Neuronal stem cell (in vitro differentiated cells): ENCODE data around the gene NTNG1.

Source experiments
- DNase-seq: peaks from one replicate; pipeline ENCODE4 v3.0.0-alpha.2; 2013; ENCODE audit warnings: low spot score
- H2AFZ ChIP-seq: one replicate; pipeline ENCODE4 v1.6.1; 2013; ENCODE audit warnings: mild to moderate bottlenecking, low read length, inconsistent platforms
- H2AK5ac ChIP-seq: 2 replicates; pipeline ENCODE4 v1.6.1; 2013; ENCODE audit warnings: low read depth, mild to moderate bottlenecking, inconsistent platforms, low read length, moderate library complexity, mixed read lengths
- H2BK120ac ChIP-seq: 2 replicates; pipeline ENCODE4 v1.6.1; 2013; ENCODE audit warnings: low read depth, mild to moderate bottlenecking, inconsistent platforms, low read length, moderate library complexity, mixed read lengths
- H2BK12ac ChIP-seq: one replicate; pipeline ENCODE4 v1.6.1; 2013; ENCODE audit warnings: low read length, inconsistent platforms
- H2BK15ac ChIP-seq: 2 replicates; pipeline ENCODE4 v1.6.1; 2013; ENCODE audit warnings: mild to moderate bottlenecking, low read length, inconsistent platforms, mixed read lengths
- H2BK5ac ChIP-seq: one replicate; pipeline ENCODE4 v1.6.1; 2013; ENCODE audit warnings: inconsistent platforms, mild to moderate bottlenecking, low read length, moderate library complexity
- H3K14ac ChIP-seq: one replicate; pipeline ENCODE4 v1.6.1; 2013; ENCODE audit warnings: low read length, inconsistent platforms
- H3K18ac ChIP-seq: 2 replicates; pipeline ENCODE4 v1.6.1; 2013; ENCODE audit warnings: low read length, inconsistent platforms
- H3K23ac ChIP-seq: 2 replicates; pipeline ENCODE4 v1.6.1; 2013; ENCODE audit warnings: low read depth, mild to moderate bottlenecking, mixed read lengths, low read length, inconsistent platforms; ENCODE audit not compliant: poor library complexity
- H3K27ac ChIP-seq: replicated peaks from 3 replicates; pipeline ENCODE4 v1.5.1; 2013; ENCODE audit warnings: low read length, inconsistent platforms
- H3K27me3 ChIP-seq, 3 experiments: 2 replicates each; pipeline ENCODE4 v1.6.1; 2013; ENCODE audit warnings: low read length in 3 of 3, mild to moderate bottlenecking in 2 of 3, inconsistent platforms in 1 of 3, low read depth in 1 of 3, mixed read lengths in 1 of 3, moderate library complexity in 1 of 3; ENCODE audit not compliant: control insufficient read depth in 3 of 3, insufficient read depth in 3 of 3
- H3K36me3 ChIP-seq, 2 donors: replicated peaks in 1 of 2; 2 replicates each; pipeline ENCODE4 v1.6.1; 2013; ENCODE audit warnings: low read length in 2 of 2; ENCODE audit not compliant: control insufficient read depth in 2 of 2, insufficient read depth in 2 of 2
- H3K4ac ChIP-seq: 2 replicates; pipeline ENCODE4 v1.6.1; 2013; ENCODE audit warnings: inconsistent platforms, mild to moderate bottlenecking, low read length, moderate library complexity
- H3K4me1 ChIP-seq, 2 donors: 1 replicate in 1 of 2; 2 replicates in 1 of 2; pipeline ENCODE4 v1.6.1; 2013; ENCODE audit warnings: low read length in 2 of 2, low read depth in 1 of 2; ENCODE audit not compliant: control insufficient read depth in 2 of 2, insufficient read depth in 1 of 2
- H3K4me2 ChIP-seq: one replicate; pipeline ENCODE4 v1.6.1; 2013; ENCODE audit warnings: mild to moderate bottlenecking, low read length, inconsistent platforms; ENCODE audit not compliant: insufficient read depth, poor library complexity, severe bottlenecking
- H3K4me3 ChIP-seq, 2 donors: 2 replicates each; pipeline ENCODE4 v1.5.1; 2013; ENCODE audit warnings: low read length in 2 of 2, mild to moderate bottlenecking in 2 of 2, inconsistent platforms in 1 of 2, moderate library complexity in 1 of 2
- H3K79me1 ChIP-seq: one replicate; pipeline ENCODE4 v1.6.1; 2013; ENCODE audit warnings: low read depth, mild to moderate bottlenecking, inconsistent platforms, low read length, moderate library complexity
- H3K9ac ChIP-seq: one replicate; pipeline ENCODE4 v1.6.1; 2013; ENCODE audit warnings: mild to moderate bottlenecking, low read depth, low read length, inconsistent platforms; ENCODE audit not compliant: poor library complexity
- H3K9me3 ChIP-seq, 2 donors: replicated peaks in 1 of 2; 2 replicates each; pipeline versions ENCODE3 to v1.6.1; 2013; ENCODE audit warnings: low read length in 2 of 2, mild to moderate bottlenecking in 2 of 2, inconsistent platforms in 1 of 2, low read depth in 1 of 2, mixed read lengths in 1 of 2, moderate library complexity in 1 of 2; ENCODE audit not compliant: control insufficient read depth in 2 of 2, insufficient read depth in 1 of 2
- H4K8ac ChIP-seq: one replicate; pipeline ENCODE4 v1.6.1; 2013; ENCODE audit warnings: low read depth, mild to moderate bottlenecking, inconsistent platforms, low read length, moderate library complexity
- H4K91ac ChIP-seq: one replicate; pipeline ENCODE4 v1.6.1; 2013; ENCODE audit warnings: low read length, low read depth, mild to moderate bottlenecking, inconsistent platforms; ENCODE audit not compliant: poor library complexity
- WGBS, 2 donors: extraction: QIAGEN DNeasy Blood & Tissue Kit; methylation state at CpG; one replicate each; pipeline ENCODE4 v1.1.7; 2013; ENCODE audit warnings: missing lambda C conversion rate in 2 of 2, mixed read lengths in 1 of 2; ENCODE audit not compliant: insufficient read length in 2 of 2, insufficient replicate concordance in 1 of 2; ENCODE audit errors: extremely low coverage in 2 of 2; 5-methylcytosine and 5-hydroxymethylcytosine counted together

The NTNG1 gene

DNA sequence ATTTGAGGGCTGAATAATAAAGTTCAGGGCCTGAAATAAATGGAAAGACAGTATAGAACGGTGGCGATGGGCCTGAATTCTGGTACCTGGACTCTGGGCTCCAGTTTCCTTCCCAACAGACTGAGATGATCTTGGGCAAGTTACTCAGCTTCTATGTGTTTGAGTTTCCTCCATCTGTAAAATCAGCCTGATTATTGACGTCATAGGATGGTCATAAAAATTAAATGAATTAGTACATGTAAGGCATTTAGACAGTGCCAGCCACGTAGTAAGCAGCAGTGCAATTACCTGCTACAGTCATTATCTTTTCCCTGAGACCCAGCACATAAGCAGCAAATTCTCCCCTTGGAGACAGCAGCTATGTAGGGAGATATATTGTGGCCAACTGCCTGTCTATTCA lies 260.9 kb downstream of the NTNG1 start:
- Histone ChIP-seq H2AK5ac (no peak overlapping the region), H3K27ac (no peak overlapping the region), H2AFZ (no peak overlapping the region), H3K27me3 (no peaks in the 10 kb centered on the region), H3K23ac (no peak overlapping the region), H4K91ac (no peak overlapping the region), H3K18ac (no peak overlapping the region), H3K36me3 (no peaks in the 10 kb centered on the region), H3K4ac (no peak overlapping the region), H2BK5ac (no peak overlapping the region), H2BK12ac (no peak overlapping the region), H2BK120ac (no peak overlapping the region), H3K4me3 (no peak overlapping the region), H3K4me2 (no peak overlapping the region), H3K14ac (no peak overlapping the region), H2BK15ac (no peak overlapping the region), H3K4me1 (peaks cover 0 to 2% of the 10 kb centered on the region in 2 donors), H4K8ac (no peak overlapping the region), H3K9ac (no peak overlapping the region), H3K79me1 (no peaks in the 10 kb centered on the region), H3K9me3 (no peaks in the 10 kb centered on the region)
- no CpG with 5 or more reads among the region's 4 CpGs for WGBS, 2 donors
- DNase-seq, result no peak

DNA sequence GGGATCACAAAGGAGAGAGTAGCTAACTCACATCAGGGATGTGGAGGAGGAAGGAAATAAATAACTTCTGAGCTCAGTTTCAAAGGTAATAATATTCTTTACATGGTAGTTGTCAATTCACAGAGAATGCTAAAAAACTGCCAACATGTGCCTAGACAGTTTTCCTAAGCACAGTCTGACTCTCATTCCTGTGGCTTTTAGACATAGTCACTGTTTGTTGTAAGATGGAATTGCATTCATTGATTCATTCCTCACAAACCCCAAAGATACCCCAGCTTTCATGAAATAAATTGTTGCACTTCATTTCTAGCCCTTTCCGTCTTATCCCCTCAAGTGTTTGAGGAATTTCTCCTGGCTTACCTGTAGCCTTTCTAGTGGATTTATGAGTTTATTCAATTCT lies 263.9 kb downstream of the NTNG1 start:
- H3K27me3 ChIP-seq, result no peaks in the 10 kb centered on the region
- no peak overlapping the region for H3K9ac ChIP-seq
- H2BK5ac ChIP-seq, result no peak overlapping the region
- no peak overlapping the region for H3K23ac ChIP-seq
- no peak overlapping the region for H2AK5ac ChIP-seq
- H4K8ac ChIP-seq, result no peak overlapping the region
- H3K18ac ChIP-seq, result no peak overlapping the region
- H2BK15ac ChIP-seq, result no peak overlapping the region
- H3K4me2 ChIP-seq, result no peak overlapping the region
- H3K14ac ChIP-seq, result no peak overlapping the region
- no peak for DNase-seq
- no peak overlapping the region for H4K91ac ChIP-seq
- no peak overlapping the region for H3K4me3 ChIP-seq
- H3K9me3 ChIP-seq, result no peaks in the 10 kb centered on the region
- H3K36me3 ChIP-seq, result no peaks in the 10 kb centered on the region
- H3K27ac ChIP-seq, result no peak overlapping the region
- H2BK12ac ChIP-seq, result no peak overlapping the region
- no CpG with 5 or more reads among the region's 1 CpG for WGBS, 2 donors
- H3K4ac ChIP-seq, result no peak overlapping the region
- no peaks in the 10 kb centered on the region for H3K79me1 ChIP-seq
- H3K4me1 ChIP-seq, result peaks cover 0 to 2% of the 10 kb centered on the region in 2 donors
- H2BK120ac ChIP-seq, result no peak overlapping the region
- H2AFZ ChIP-seq, result no peak overlapping the region

DNA sequence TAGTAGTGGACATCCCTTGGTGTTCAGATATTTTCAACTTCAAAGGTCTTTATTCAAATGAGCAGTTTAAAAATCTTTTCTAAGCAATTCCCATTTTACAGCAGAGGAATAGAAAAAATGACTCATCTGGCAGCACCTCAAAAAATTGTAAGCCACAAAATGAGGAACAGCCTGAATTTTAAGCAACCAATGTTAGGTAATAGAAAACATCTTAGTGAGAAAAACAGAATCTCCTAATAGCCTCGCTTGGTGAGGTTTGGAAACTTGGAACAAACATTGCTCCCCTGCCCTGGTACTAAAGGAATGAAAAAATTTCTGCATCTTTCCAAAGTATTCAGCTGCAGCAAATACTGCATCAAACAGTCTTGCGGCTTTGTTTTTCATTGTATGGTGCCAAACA lies 264.4 kb downstream of the NTNG1 start:
- no peak overlapping the region for H3K4ac ChIP-seq
- H3K23ac ChIP-seq, result no peak overlapping the region
- H2BK12ac ChIP-seq, result no peak overlapping the region
- no peaks in the 10 kb centered on the region for H3K27me3 ChIP-seq
- no peak overlapping the region for H4K91ac ChIP-seq
- H3K4me3 ChIP-seq, result no peak overlapping the region
- no peak overlapping the region for H2BK15ac ChIP-seq
- no peak overlapping the region for H2AK5ac ChIP-seq
- no peak overlapping the region for H3K14ac ChIP-seq
- H2BK5ac ChIP-seq, result no peak overlapping the region
- no peak overlapping the region for H2AFZ ChIP-seq
- H4K8ac ChIP-seq, result no peak overlapping the region
- H2BK120ac ChIP-seq, result no peak overlapping the region
- no peaks in the 10 kb centered on the region for H3K36me3 ChIP-seq
- no peak overlapping the region for H3K18ac ChIP-seq
- no peak overlapping the region for H3K9ac ChIP-seq
- H3K79me1 ChIP-seq, result no peaks in the 10 kb centered on the region
- no peak for DNase-seq
- H3K27ac ChIP-seq, result no peak overlapping the region
- no CpG with 5 or more reads among the region's 2 CpGs for WGBS, 2 donors
- peaks cover 0 to 2% of the 10 kb centered on the region in 2 donors for H3K4me1 ChIP-seq
- no peak overlapping the region for H3K4me2 ChIP-seq
- H3K9me3 ChIP-seq, result no peaks in the 10 kb centered on the region

DNA sequence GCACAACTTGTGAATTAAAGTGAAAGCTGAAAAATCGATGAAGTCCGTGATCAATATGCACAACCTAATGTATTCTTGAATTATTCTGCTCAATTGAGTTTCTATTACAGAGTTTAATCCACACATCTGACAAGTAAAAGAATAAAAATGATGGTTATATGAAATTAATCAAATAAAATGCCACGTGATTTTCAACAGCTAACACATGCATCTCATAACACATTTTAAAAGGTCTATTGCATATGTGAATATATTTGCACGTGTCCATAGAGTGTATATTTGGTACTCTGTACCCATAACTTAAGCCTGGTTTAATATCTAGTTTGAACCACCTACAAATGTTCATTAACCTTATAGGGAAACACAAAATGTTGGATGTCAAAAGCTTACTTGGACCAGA lies 266.2 kb downstream of the NTNG1 start:
- H3K9ac ChIP-seq, result no peak overlapping the region
- H2BK5ac ChIP-seq, result no peak overlapping the region
- H2BK15ac ChIP-seq, result no peak overlapping the region
- H4K8ac ChIP-seq, result no peak overlapping the region
- H3K27me3 ChIP-seq, result no peaks in the 10 kb centered on the region
- no peak overlapping the region for H3K23ac ChIP-seq
- no peak overlapping the region for H3K14ac ChIP-seq
- WGBS, 2 donors, result no CpG with 5 or more reads among the region's 4 CpGs
- no peak overlapping the region for H2BK120ac ChIP-seq
- no peak overlapping the region for H2AK5ac ChIP-seq
- H4K91ac ChIP-seq, result no peak overlapping the region
- no peak overlapping the region for H3K4me2 ChIP-seq
- no peak for DNase-seq
- no peak overlapping the region for H3K4me3 ChIP-seq
- H2BK12ac ChIP-seq, result no peak overlapping the region
- H3K27ac ChIP-seq, result no peak overlapping the region
- no peaks in the 10 kb centered on the region for H3K36me3 ChIP-seq
- H3K18ac ChIP-seq, result no peak overlapping the region
- H3K4ac ChIP-seq, result no peak overlapping the region
- peaks cover 0 to 2% of the 10 kb centered on the region in 2 donors for H3K4me1 ChIP-seq
- H2AFZ ChIP-seq, result no peak overlapping the region
- no peaks in the 10 kb centered on the region for H3K9me3 ChIP-seq
- H3K79me1 ChIP-seq, result no peaks in the 10 kb centered on the region
